ENCODE data around the gene TLE2.
A peak's percentile ranks its signal among the peaks of the same experiment; 100 is the strongest.

Gene TLE2

DNA sequence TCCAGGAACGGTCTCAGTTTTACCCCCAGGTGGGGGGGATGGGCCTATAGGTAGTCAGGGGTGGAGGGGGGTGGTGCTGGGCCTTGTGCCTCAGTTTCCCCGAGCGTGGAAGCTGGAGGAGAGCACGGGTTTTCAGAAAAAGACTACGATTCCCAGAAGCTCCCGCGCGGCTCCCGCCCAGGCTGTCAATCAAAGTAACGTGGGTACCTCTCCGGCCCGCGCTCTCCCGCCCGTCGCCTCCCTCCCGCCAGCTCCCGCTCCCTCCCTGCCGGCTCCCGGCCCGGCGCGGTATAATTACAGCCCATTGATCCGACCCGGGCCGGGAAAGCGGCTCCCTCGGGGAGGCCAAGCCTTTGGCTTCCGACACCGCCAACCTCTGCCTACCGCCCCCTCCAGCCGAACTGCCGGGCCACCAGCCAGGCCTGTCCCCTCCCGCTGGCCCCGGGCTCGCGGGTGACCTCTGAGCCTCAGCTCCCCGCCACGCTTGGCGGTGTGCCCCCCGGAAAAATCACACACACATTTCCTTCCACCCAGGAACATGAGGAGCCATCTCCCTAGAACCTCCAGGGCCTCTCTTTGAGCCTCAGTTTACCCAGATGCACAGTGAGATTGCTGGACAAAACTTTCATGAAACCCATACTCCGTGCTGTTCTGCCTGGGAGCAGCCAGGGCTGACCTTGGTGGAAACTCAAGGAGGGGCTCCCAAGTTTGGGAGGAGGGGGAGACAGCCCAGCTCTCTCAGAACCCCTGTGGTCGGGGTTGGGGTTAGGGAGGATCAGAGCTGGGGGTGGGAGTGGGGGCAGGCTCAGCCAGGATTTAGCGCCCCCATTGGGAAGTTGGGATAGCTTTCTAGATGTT is 7.3 kb upstream of the TLE2 start:
- peak; percentile 94 for DNase-seq

DNA sequence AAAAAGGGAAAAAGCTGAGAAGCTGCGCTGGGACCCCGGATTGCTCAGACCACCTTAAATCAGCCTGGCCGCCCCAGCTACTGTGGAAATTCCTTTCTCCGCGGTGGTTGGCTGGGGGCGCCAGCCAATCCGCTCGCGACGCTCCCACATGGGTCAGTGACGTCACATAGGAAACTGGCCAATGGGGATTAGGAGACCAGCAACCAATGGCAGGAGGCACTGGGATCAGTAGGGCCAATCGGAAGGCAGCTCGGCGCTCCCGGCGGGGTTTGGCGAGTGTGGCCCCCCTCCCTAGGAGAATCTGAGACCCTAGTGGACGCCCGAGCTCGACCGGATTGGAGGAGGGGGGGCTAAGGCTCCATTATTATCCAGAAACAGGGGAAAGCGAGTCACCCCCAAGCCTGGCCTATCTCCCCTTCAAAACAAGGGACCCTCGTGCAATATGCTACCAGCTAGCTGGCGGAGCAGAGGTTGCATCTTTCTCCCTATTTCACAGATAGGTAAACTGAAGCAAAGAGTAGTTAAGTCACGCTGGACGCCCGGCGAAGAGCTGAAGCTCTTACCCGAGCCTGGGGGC is 6.5 kb upstream of the TLE2 start:
- peak; percentile 98 for DNase-seq

DNA sequence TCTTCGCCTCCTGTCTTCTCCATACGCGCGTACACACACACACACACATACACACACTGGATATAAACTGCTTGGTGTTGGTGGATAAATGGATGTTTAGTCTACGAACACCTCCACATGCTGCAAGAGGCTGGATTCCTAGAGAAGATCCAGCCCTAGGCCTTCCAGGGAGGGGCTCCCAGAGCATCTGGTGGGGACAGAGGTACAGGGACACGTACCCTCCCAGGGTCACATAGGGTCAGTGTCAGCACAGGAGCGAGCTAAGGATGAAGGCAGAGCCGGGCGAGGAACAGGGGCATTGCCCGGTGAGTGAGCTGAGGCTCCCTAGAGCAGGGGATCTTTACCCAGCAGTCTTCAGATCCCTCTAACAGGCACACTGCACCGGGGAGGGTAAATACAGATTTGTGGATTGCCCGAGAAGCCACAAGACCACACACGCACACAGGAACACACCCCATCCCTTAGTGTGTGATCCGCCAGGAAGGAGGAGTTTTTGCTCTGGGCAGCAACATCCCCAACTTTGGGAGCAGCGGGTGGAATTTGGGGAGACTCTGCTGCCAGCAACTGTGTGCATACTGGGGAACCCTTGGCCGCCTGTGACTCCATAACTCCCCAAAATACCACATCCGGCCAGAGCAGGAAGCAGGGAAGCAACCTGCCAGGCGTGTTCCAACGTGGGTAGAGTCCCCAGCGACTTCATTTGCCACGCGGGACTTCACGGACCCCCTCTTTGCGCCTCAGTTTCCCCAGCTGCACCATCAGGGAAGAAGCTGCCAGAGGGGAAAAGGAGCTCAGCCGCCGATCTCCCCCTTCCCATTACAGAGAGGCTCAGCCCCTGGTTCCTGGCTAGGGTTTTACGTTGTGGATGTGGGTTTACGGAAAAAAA is 5.8 kb upstream of the TLE2 start:
- DNase-seq = no peak

DNA sequence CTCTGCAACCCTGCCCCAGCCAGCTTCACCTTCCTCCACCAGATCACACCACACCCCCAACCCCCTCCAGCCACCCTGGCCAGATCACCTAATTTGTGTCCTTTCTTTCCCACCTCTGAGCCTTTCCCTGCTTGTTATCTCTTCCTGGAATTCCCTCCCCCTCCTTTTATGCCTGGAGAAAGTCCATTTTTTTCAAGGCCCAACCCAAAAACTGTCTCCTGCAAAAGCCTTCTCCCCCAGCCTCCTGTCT is 5.3 kb upstream of the TLE2 start:
- DNase-seq = no peak

DNA sequence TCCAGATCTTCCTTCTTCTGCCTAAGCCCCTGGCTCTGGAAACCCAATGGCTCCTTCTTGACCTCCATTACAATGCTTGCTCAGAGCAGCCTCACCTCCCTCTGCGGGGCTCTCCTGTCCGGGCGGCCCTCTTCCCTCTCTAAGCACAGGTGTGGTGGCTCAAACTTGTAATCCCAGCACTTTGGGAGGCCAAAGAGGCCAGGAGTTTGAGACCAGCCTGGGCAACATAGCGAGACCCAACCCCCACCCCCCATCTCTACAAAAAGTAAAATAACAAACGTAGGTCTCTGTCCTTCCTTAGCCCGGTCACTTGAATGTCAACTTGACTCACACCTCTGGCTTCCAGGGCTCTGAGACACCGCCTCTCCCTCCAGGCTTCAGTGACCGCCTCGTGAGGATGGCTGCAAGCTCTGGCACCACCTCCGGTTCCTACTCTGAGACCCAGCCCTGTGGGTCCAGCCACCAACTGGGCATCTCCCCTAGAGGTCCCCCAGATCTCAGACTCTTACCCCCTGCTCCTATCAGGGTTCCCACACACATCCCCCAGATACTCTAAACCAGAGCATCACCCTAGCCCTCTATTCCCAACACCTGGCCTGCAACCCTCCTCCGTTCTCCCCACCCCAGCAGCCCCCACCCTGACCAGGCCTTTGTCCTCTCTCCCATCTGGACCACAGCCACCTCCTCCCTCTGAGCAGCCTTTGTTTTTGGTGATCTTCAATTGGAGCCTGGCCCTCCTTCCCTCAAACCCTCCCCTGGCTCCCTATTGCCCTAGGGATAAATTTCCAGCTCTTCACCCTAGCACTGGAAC is 4.7 kb upstream of the TLE2 start:
- DNase-seq = no peak

DNA sequence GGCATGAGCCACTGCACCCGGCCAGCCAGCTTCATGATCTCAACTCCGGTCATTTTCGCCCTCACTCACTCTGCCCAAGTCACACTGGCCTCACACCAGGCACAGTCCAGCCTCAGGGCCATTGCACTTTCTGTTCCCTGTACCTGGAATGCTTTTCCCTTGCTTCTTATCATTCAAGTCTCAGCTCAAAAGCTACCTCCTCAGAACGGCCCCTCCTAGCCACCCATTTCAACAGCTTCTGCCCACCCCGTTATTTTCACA is 2.5 kb upstream of the TLE2 start:
- DNase-seq = no peak

DNA sequence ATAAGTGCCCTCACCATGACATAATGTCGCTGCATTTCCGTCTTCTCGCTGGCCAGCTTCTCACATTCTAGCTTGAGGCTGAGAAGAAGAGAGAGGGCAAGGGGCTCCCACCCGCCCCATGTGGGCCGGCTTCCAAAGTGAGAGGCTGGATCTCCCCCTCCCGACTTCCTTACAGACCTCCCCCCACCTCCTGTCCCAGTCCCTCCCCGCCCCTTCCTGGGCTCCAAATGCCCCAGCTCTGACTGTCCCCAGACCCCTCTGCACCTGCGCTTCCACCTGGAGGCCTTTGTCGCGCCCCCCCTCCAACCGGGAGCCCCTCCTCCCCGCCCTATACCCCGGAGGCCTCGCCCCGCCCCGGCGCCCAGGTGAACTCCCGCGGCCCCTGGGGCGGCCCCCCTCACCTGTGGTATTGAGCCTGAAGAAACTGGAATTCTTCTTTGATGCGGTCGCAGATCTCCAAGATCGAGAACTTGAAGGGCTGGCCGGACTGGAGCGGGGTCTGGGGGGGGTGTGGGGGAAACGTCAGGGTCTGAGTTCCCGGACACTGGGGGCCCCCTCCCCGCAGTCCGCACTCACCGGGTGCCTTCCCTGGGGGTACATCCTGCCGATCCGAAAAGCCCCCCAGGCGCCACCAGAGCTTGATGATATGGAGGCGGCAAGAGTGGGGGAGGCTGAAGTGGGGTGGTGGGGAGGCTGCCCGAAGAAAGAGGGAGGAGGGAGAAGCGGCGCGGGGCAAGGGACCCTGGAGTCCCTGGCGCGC is 595 bp downstream of the TLE2 start:
- DNase-seq = no peak

DNA sequence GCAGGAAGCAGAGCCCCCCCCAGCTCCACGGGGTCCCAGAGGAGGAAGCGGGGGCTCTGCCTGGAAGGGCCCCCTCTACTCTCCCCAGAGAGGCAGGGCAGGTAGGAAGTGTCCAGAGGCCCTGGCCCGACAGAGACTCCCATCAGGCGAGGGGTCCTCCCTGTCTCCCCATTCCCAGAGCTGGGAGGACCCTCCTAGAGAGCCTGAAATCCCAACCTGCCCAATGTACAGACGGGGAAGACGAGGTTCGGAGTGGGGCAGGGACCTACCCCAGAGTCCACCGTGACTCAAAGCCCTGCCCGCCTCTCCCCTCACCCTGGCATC is 1.1 kb downstream of the TLE2 start:
- DNase-seq = no peak

DNA sequence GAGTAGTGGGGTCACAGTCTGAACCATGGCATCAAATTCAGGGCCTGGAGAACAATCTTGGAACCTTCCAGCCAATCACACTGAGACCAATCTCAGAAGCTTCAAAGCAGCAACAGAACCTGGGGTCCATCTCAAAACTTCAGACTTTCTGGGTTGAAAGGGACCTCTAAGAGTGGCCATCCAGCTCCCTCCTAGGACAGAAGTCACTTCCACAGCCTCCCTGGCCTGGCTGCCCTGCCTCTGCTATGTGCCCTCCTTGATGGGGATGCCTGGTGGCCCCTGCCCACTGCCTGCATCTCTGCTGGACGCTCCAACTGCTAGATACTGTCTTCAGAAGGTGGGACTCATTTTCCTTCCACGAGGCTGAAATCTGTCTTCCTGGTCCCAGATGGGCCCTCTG is 1.8 kb downstream of the TLE2 start:
- no peak for DNase-seq

DNA sequence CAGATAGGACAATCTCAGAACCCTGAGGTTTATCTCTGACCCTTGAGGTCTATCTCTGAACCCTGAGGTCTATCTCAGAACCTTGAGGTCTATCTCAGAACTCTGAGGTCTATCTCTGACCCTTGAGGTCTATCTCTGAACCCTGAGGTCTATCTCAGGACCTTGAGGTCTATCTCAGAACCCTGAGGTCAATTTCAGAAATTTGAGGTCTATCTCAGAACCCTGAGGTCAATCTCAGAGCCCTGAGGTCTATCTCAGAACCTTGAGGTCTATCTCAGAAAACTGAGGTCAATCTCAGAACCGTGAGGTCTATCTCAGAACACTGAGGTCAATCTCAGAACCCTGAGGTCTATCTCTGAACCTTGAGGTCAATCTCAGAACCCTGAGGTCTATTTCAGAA is 2.3 kb downstream of the TLE2 start:
- DNase-seq = no peak

DNA sequence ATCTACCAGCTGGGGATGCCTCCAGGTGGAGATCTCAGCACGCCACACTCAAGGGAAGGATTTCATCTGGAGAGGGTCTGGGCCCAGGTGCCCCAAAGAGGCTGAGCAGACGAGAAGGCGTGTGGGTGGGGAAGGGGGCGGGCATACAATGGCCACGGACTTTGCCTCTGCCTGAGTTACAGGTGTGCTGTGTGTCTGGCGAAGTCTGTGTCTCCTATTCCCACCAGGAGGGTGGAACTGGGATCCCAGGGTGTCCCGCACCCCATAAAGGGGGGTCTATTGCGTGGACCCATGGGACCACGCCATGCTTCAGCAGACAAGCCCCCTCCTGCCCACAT is 3.6 kb downstream of the TLE2 start:
- DNase-seq = no peak

DNA sequence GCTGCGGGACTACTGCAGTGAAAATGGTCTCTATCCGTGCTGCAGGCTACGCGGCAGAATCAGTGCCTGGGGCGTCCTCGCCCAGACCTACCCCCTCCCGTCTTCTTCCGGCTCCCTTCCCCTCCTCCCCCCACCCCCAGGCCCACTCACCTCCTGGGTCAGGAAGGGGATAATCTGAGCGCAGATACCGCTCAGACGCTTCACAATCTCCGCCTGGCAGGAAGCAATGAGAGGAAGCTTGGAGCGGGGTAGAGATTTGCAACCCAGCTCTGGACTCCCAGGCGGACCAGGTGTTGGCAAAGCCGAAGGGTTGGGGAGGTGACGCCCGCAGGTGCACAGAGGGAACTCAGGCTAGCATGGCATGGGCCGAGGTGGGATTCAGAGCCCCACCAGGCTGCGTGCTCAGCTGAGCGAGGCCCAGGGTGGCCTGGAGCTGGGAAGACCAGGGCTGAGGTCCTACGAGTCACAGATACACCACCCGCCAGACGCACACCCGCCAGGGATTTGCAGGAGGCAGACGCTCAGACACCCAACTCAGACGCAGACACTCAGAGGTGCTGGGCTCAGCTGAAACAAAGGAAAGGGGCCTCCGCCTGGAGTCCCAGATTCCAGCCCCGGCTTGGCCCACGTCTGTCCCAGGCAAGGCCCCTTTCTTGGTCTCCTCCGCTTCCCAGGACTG is 4.1 kb downstream of the TLE2 start:
- DNase-seq = no peak

DNA sequence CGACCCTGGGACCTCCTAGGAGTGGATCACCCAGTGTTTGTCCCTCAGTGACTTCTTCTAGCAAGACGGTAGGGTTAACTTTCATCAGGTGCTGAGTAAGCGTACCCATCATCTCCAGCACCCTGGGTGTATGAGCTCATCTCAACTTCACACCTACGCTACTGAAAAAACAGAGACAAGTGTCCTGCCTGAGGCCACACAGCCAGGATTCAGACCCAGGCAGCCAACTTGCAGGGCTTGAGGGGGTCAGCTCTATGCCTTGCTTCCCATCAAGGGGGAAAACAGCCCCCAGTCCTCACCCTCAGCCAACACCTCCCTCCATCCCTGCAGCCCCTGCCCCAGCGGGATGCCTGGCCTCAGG is 4.6 kb downstream of the TLE2 start:
- no peak for DNase-seq

DNA sequence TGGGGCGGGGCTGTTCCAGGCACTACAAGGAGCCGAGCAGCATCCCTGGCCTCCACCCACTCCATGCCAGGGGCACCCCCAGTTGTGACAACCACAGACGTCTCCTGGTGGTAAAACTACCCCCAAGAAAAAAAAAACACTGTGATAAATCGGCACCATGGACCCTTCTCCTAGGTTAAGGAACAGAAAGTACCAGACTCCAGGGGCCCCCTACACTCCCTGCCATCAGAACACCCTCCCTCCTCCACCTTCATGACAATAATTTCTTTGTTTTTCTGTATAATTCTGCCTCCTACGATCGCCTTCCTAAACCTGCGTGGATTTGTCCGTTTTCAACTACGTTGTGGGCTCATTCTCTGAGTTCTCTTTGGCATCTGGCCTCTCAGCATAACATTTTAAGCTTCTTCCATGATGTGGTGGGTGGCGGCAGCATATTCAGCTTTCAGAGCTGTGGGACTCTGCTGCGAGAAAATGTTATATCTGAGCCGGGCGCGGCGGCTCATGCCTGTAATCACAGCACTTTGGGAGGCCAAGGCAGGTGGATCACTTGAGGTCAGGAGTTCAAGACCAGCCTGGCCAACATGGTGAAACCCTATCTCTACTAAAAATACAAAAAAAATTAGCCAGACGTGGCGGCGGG is 8.6 kb downstream of the TLE2 start:
- DNase-seq = no peak

DNA sequence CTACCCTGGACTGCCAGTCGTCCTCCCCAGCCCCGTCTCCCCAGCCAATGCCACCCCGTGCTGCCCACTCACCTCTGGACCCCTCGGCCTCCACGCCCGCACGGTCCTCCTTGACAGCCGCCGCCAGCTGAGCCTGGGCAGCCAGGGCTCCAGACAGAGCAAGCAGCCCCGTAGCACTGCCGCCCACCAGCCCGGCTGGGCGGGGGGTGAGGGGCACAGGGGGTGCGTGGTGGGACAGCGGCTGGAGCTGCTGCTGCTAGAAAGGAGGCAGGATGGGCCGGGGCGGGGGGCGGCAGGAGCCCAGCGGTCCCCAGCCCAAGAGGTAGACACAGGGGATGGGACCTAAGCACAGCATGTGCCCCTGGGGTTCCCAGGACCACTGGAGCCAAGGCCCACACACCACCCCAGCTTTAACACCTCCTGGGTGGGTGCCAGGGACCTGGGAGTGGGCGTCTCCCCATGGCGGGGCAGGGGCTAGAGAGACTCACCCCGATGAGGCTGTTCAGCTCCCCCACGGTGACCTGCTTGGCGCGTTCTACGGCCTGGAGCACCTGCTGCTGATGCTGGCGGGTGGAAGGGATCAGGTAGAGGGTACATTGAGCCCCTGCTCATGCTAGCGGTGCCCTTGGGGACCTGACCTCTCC is 9.7 kb downstream of the TLE2 start:
- no peak for DNase-seq

DNA sequence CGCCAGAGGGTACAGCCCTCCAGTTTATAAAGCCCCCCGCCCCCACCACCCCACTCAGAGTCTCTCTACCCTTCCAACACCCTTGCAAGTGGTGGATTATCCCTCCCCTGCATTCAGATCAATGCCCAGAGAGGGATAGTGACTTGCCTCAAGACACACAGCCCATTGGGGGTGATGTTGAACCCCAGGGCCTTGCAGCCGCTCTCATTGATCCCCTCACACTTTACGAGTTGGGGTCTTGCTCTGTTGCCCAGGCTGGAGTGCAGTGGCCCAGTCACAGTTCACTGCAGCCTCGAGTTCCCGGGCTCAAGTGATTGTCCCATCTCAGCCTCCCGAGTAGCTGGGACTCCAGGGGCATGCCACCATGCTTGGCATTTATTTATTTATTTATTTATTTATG is 11.2 kb downstream of the TLE2 start:
- no peak for DNase-seq

DNA sequence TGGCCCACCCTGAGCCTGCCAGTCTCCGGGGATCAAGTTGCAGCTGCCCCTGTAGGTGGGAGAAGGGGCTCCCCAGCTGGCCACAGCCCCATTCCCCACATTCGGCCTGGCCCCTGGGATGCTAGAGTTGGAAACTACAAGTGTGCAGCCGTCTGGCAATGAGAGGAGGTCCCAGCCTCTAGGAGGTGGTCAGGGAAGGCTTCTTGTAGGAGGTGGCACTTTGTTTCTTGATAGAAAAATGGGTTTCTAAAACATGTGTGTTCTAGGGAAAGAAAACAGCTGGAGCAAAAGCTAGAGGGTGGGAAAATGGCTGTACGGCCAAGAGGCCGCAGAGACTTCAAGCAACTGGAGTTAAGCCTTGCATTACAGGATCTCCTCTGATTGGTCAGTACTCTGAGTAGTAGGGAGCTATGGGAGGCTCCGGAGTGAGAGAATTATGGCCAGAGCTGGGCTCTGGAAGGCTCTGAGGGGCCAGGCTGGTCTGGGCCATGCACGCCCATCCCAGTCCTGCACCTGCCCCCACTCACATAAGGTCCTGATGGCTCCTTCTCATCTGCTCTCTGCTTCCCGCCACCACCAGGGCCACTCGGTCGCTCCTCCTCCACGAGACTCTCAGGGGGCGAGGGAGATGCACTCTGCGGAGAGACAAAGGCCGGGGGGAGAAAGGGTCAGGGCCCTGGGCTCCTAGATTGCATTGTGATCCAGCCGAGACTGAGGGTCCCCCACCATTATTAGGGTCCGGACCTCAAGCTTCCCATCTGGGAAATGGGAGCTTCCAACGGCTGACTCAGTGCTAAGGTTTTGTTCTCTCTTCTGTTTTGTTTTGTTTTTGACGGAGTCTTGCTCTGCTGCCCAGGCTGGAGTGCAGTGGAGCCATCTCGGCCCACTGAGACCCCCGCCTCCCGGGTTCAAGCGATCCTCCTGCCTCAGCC is 13.7 kb downstream of the TLE2 start:
- no peak for DNase-seq

DNA sequence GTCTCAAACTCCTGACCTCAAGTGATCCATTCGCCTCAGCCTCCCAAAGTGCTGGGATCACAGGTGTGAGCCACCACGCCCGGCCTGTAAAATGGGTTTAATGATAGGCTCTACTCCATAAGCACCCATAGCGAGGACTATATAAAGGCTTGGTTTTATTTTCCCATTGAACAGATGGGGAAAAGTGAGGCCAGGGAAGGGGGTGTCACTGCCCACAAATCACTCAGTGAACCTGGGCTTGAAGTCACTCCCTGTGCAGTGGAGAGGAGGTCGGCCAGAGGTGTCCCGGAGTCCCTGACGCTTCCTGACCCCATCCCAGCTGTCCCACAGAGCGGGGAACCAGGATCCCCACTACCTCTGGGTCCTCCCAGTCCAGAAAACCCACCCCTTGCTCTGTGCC is 14.9 kb downstream of the TLE2 start:
- DNase-seq = no peak

DNA sequence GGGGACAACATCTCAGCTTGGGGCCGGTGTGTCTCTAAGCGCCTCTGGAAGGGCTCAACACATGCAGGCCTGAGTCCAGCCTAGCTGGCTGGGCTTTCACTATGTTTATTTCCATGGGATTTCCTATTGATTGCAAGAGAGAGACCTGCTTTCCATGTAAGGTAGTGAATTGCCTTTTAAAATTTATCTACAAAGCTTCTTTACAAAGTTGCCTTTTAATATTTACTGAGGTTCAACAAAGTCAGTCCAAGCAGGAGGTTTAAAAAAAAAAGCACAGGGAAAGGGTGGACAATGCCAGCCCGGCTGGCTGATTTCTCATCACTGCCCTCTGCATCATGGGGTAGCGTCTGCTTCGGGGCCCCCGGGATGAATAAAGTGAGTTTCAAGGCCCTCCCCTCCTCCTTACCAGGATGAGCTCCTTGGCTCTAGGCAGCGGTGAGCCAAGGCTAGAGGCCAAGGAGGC is 15.8 kb downstream of the TLE2 start:
- DNase-seq = no peak

DNA sequence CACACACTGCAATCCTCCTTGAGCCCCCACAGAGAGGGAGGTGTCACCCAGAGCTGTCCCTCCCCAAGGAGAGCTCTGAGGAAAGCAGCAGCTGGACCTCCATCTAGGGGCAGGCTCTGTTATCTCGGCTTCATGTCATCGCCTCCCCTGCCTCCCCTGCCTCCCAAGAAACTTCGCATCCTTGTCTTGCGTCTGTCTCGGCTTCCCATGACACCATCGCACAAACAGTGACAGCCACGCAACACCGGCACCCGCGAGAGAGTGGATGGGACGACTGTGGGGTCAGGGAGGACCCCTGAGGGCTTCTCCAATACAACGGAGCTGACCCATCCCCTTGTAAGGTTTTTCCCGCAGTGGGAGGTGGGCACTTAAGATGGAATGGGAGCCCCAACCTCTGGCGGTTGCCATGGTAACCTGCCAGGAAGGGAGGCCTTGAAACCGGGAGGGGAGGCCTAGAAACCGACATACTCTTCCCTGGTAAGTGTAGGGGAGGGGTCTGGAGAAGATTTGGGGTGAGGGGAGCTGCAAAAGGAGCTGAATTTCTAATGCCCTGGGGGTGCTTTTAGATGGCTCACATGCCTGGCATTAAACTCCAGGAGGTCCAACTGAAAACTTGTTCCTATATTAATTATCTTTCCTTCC is 16.3 kb downstream of the TLE2 start:
- DNase-seq = no peak

All from NCI-H187 treated with DMSO at 0.1 percent for 48 hours (cell line).